ENCODE measurements around the gene KCNF1.

DNA sequence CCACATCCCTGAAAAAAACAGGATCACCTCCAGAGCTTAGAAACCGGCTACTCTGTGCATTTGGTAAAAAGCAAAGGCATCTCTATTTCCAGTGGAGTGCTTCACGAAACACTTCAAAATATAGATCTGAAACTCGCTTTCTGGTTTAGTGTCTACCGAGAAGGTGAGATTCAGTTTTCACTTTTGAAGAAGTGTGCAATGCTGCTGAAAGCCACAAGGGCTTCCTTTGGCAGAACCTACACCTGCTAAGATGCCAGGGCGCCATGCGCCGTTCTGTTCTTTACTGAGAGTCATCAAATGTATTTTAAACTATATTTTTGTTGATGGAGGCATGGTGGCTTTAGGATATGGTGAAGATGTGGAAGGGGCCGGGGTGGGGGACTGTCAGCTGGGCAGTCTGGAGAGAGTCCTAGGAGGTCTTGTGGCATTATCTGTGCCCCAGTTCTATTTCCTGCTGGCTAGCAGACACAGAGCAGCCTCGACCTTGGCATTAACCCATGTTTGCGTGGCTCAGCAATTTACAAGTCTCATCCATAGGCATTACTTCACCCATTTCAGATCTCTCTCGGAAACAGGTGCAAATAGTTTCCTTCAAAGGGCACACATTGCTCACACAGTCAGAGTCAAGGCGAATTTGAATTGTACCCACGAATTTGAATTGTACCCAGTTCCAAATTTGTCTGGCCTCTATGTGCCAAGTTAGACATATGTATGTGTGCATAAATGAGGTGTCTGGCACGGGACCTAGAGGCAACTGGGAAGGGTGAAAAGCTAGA is 46.7 kb upstream of the KCNF1 start:
- TF ChIP-seq POLR2A (IDR thresholded peaks at IDR 0.05) (no peak), CTCF (IDR thresholded peaks at IDR 0.05) (no peak)
